Measurements from ENCODE around the gene ALOXE3.

The ALOXE3 gene

GRCh38 chr17:8144401-8145231 lies 26.3 kb upstream of the ALOXE3 start:
- TF ChIP-seq CTCF (IDR thresholded peaks at IDR 0.05; ENCODE audit: low read depth, low read length, missing control alignments): no peak
- H3K4me3 ChIP-seq (replicated peaks; ENCODE audit: low read depth, low read length): no peak overlapping the region
- DNase-seq (ENCODE audit: extremely low read depth, low read depth): no peak

GRCh38 chr17:8143581-8144400 lies 25.5 kb upstream of the ALOXE3 start:
- no peak for TF ChIP-seq CTCF (IDR thresholded peaks at IDR 0.05; ENCODE audit: low read depth, low read length, missing control alignments)
- H3K4me3 ChIP-seq (replicated peaks; ENCODE audit: low read depth, low read length): no peak overlapping the region
- no peak for DNase-seq (ENCODE audit: extremely low read depth, low read depth)

- TF ChIP-seq CTCF (IDR thresholded peaks at IDR 0.05; ENCODE audit: low read depth, low read length, missing control alignments): no peak
- DNase-seq (ENCODE audit: extremely low read depth, low read depth): no peak
- no peak overlapping the region for H3K4me3 ChIP-seq (replicated peaks; ENCODE audit: low read depth, low read length)
Measured at GRCh38 chr17:8142887-8143580, 24.7 kb upstream of the ALOXE3 start.

GRCh38 chr17:8142158-8142886 lies 24.0 kb upstream of the ALOXE3 start:
- no peak for DNase-seq (ENCODE audit: extremely low read depth, low read depth)
- no peak for TF ChIP-seq CTCF (IDR thresholded peaks at IDR 0.05; ENCODE audit: low read depth, low read length, missing control alignments)
- no peak overlapping the region for H3K4me3 ChIP-seq (replicated peaks; ENCODE audit: low read depth, low read length)

- DNase-seq (ENCODE audit: extremely low read depth, low read depth): no peak
- H3K4me3 ChIP-seq (replicated peaks; ENCODE audit: low read depth, low read length): no peak overlapping the region
- TF ChIP-seq CTCF (IDR thresholded peaks at IDR 0.05; ENCODE audit: low read depth, low read length, missing control alignments): no peak
Measured at GRCh38 chr17:8141741-8142140, 23.4 kb upstream of the ALOXE3 start.

GRCh38 chr17:8141045-8141444 lies 22.7 kb upstream of the ALOXE3 start:
- DNase-seq (ENCODE audit: extremely low read depth, low read depth): no peak
- no peak overlapping the region for H3K4me3 ChIP-seq (replicated peaks; ENCODE audit: low read depth, low read length)
- no peak for TF ChIP-seq CTCF (IDR thresholded peaks at IDR 0.05; ENCODE audit: low read depth, low read length, missing control alignments)

Measured in HFF-Myc (cell line).